ENCODE results near the gene SP8.

Gene SP8

GRCh38 chr7:20748853-20749252, 37.8 kb downstream of the SP8 start:
- FAIRE-seq: no peak

- no peak for FAIRE-seq
Observed at GRCh38 chr7:20747001-20747400, 39.7 kb downstream of the SP8 start.

- FAIRE-seq: no peak
Observed at GRCh38 chr7:20745702-20746101, 41.0 kb downstream of the SP8 start.

GRCh38 chr7:20744954-20745446, 41.7 kb downstream of the SP8 start:
- FAIRE-seq: no peak

GRCh38 chr7:20742913-20743312, 43.8 kb downstream of the SP8 start:
- FAIRE-seq: no peak

GRCh38 chr7:20741801-20742200, 44.9 kb downstream of the SP8 start:
- no peak for FAIRE-seq

DNA sequence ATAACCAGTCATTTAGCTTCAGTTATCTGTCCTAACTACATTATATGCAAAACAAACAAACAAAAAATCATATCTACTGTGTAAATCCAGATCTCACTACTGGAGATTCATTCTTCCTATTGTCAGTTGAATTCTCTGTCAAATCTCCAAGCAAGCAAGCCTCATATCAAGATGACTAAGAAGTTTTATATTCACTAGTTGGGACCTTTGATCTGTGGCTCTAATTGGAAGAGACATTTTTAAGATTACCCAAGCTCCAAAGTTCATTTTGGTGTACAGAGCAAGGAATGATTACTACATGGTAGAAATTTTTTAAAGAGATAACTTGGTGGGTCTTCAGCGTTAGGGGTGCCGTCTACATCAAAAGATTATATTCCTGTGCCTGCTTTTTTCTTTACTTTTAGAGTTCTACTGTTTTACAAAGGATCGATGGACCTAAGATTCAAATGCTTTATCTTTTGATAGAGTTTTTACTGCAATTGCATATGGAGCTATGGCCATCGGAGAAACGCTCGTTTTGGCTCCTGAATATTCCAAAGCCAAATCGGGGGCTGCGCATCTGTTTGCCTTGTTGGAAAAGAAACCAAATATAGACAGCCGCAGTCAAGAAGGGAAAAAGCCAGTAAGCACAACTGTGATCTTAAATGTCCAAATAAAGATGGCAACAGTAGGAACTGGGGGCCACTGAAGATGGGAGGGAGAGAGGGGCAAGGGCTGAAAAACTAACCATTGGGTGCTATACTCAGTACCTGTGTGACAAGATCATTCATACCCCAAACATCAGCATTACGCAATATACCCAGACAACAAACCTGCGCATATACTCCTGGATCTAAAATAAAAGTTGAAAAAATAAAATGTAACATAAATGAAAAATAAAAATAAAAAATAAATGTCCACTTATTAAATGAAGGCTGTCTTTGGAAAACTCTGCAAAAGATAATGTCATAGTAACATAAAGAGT, 47.9 kb downstream of the SP8 start:
- no peak for FAIRE-seq

DNA sequence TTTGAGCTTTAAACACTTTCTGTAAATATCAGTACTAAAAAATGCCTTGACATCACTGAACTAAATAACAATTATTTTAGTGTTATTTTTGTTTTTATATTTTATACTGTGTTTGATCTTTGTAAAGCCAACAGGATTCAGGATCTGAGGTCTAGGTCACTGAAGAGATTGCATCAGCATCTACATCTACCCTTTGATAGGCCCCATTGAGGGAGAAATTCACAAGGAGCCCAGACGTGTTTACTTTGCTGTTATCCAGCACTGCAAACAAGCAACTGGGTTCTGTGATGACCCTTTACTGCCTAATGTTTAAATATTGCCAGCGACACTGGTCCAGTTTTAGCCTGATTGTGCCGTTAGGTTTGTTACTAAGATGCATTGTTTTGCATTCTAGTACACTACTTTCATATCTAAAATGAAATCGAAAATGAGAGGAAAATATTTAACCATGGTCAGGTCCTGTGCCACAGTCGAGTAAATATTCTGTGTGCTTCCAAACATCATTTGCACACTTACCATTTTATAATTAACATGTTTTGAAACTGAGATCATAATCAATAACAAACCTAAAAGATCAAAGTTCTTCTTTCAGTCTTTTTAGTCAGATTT, 48.7 kb downstream of the SP8 start:
- no peak for FAIRE-seq

DNA sequence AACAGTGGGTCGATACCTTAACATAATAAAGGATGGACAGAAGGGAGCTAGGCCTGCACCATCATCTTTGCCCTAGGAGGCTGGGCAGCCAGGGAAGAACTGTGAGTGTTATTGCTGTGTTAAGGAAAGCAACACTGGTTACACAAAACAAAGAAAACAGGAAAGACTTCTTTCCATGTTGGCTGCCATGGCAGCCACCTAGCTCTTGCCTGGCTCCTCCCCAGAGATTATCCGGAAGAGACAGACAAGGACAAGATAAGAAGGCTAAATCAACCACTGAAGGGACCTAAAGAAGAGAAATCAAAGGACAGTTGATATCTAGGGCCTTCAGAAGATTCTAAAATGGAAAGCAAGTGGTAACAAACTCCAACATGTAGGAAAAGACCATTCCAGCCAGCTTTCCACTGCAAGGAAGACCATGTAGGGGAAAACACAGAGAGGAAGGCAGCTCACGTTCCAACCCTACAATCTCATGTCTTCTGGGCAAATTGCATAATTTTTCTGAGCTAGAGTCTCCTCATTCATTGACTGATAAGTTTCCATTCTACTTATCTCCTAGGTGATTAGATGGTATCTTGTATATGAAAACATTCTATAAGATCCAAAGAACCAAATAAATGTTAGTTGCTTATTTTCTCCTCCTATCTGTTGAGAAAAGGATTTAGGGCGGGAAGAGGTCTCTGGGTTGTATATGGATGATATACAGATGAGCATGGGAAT, 51.2 kb downstream of the SP8 start:
- FAIRE-seq: no peak

Measured in A204.1 (cell line).